GM03348 (cell line): ENCODE measurements around the gene RPS6KA2.
"Not testable (repeated sequence)": the region's sequence is repeated elsewhere in the genome, so short reads cannot be mapped to it uniquely, and the experiment has no call there.

ENCODE experiments used
- DNase-seq: peaks from one replicate; pipeline ENCODE4 v3.0.0; 2012; ENCODE audit warnings: low spot score

Gene RPS6KA2

DNA sequence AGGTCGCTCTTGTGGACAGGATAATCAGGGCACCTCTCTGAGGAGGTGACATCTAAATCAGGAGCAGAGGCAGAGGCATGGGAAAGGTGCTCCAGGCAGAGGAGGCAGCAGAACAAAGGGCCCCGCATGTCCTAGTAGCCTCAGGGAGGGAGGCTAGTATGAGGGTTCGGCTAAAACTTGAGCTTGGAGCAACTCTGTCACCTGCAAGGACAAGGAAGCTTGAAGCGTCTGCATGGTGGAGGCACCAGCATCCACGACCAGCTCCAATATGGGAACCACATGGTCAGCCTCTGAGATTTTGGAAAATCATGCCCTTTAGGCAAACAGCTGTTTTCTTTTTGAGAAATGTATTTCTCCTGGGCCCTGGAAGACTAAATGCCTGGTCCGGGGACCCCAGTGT lies 231.3 kb downstream of the RPS6KA2 start:
- DNase-seq, result no peak

DNA sequence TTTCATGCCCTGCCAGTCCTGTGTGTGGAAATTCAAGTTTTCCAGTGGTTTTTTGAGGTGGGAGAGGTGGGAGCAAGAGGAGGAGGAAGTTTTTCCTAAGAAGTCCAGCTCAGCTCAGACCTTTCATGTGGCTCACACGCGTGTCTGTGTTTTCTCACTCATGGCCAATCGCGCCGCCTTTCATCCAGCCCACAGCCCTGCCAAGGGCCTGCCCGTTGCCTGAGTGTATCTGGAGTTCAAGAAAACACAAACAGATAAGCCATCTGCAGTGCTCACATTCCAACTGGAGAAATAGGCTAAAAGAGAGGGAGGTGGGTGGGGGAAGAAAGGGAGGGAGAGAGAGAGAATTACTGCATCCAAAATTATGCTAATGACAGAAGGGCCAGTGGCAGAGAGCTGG lies 231.7 kb downstream of the RPS6KA2 start:
- no peak for DNase-seq

DNA sequence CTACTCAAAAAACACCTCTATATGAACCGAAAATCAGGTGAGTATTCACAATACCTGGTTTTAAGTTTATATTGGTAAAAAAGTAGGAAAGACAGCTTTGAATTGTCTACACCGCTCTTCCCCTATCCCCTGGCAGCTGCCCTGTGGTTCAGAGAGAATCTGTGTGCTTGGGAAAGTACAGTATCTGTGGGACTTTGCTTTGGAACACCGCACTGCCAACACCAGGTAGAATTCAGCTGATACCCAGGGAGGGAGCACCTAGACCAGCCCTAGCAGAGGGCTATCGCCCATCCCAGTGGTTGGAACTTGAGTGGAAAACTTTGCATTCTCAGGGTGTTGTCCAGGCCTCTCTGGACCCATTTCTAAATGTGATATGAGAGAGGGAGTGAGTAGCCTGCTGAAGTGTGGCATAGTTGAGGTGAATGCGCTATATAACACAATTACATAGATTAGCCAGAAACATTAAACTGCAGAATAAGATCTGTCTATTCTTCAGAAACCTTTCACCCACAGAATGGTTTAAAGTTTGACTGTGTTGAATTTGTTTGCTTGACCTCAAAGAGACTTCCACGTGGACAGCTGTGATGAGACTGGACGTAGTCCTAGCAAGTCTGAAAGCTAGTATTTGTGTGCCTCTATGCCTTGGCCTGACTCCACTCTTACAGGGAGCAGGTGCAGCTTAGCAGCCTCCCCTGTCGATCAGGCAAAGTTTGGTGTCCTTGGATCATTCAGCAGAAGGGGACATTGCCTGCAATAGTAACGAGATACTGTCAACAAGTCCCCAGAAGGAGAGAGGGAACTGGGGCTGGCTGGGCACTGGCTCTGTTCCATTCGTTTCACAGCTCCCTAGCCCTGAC lies 232.8 kb downstream of the RPS6KA2 start:
- no peak for DNase-seq

DNA sequence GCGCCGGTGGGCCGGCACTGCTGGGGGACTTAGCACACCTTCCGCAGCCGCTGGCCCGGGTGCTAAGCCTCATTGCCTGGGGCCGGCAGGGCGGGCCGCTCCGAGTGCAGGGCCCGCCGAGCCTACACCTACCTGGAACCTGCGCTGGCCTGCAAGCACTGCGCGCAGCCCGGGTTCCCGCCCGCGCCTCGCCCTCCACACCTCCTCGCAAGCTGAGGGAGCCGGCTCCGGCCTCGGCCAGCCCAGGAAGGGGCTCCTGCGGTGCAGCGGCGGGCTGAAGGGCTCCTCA lies 233.6 kb downstream of the RPS6KA2 start:
- DNase-seq, result no peak

- not testable (repeated sequence) for DNase-seq
These were observed 234.1 kb downstream of the RPS6KA2 start for GRCh38 chr6:166392755-166393534.

GRCh38 chr6:166389119-166389518 lies 237.9 kb downstream of the RPS6KA2 start:
- no peak for DNase-seq

GRCh38 chr6:166388290-166389004 lies 238.6 kb downstream of the RPS6KA2 start:
- DNase-seq, result no peak

- DNase-seq, result no peak
These were observed 239.3 kb downstream of the RPS6KA2 start for GRCh38 chr6:166387642-166388289.

DNA sequence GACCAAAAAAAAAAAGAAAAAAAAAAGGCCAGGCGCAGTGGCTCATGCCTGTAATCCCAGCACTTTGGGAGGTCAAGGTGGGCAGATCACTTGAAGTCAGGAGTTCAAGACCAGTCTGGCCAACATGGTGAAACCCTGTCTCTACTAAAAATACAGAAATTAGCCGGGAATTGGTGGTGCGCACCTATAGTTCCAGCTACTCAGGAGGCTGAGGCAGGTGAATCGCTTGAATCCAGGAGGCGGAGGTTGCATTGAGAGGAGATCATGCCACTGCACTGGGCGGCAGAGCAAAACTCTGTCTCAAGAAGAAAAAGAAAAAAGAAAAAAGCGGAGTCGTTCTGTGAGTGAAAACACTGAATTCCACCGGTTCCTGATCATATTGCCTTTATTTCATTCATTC lies 240.0 kb downstream of the RPS6KA2 start:
- DNase-seq, result not testable (repeated sequence)

GRCh38 chr6:166386111-166386510 lies 240.9 kb downstream of the RPS6KA2 start:
- no peak for DNase-seq

GRCh38 chr6:166383802-166384363 lies 243.2 kb downstream of the RPS6KA2 start:
- DNase-seq, result not testable (repeated sequence)

DNA sequence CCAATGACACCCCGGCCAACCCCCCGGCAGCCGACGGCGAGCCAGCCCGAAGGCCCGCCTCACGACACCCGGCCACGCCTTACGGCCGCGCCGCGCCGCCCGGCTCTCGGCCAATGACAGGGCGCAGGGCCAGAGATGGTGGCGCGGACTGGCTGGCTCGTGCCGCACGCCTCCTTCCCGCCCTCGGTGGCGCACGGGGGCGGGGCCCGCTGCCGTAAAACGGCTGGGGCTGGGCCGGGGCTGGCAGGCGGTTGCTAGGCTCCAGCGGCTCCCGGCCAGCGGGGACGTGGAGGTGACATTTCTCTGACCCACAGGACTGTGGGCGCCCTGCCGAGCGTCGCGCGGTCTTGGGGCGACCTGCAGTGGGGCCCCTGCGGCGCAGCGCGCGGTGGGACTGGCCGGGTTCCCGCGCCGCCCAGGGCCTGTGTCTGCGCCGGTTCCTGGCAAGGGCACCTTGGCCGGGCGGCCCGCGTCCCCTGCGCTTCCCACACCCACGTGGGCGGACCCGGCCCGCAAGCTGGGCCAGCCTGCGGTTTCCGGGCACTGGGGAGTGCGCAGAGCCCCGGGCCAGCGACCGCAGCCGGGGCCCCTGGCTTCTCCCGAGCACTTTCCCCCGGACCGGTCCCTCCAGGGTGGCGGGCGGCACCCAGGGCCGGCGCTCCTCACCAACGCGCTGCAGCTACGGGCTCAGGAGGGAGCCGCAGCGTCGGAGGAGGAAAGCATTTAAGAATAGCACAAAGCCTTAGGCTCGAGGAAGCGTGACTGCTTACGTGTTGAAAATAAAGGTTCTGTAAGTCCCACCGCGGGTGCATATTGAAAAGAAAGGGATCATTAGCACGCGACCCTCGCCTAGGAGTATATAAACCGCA lies 243.9 kb downstream of the RPS6KA2 start, which contains the start of gene MPC1:
Gene MPC1, minus strand, starts transcription at position 8 of the 869 bp plus-strand sequence. CDS start 64 bp downstream, outside the sequence.
- DNase-seq, result peak; percentile 99

DNA sequence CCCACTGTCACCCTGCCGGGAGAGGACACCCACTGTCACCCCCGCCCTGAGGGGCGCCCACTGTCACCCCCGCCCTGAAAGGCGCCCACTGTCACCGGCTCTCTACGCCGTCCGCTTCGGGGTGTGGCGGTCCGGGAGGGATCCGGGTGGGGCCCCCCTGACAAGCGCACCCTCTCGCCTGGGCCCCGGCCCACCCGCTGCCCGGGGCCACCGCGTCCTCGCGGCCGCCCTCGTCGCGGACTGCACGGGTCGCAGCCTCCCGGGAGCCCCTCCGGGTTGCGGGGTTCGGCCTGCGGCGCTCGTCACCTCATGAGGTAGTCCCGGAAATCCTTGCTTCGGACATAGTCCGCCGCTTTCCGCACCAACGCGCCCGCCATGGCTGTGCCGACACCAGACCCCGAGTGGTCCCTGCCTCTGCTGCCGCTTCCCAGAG lies 244.5 kb downstream of the RPS6KA2 start:
- DNase-seq, result no peak

- peak; percentile 78 for DNase-seq
These were observed 245.1 kb downstream of the RPS6KA2 start for GRCh38 chr6:166381733-166382499.

- DNase-seq, result no peak
These were observed 245.7 kb downstream of the RPS6KA2 start for GRCh38 chr6:166381381-166381732.

DNA sequence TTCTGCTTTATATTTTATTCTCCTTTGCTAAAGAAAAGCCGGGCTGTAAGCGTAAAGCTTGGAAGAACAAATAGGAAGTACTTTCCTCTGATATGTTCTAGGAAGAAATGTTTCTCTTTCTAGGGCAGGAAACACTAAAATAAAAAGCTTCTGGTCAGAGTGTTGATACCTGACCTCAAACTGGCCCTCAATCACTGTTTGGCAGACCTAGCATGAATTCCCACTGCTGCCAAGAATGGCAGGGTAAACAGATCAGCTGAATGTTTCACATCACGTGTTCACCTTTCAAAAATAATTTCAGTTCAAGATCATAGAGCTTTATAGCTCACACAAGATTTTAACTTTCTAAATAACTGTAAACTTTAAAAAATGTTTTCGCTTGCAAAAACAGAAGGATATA lies 247.3 kb downstream of the RPS6KA2 start:
- DNase-seq, result no peak

DNA sequence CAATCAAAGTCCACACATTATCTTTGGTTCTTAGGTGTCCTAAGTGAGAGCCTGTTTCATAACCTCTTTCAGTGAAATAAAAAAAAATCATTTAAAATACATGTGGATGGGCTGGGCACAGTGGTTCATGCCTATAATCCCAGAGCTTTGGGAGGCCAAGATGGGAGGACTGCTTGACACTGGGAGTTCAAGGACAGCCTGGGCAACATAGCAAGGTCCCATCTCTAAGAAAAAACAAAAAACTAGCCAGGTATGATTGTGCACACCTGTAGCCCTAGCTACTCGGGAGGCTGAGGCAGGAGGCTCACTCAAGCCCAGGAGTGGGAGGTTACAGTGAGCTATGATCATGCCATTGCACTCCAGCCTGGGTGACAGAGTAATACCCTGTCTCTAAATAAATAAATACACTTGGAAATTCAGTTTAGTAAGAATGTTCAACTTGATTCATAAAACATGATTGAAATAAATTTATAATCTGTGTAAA lies 247.9 kb downstream of the RPS6KA2 start:
- DNase-seq, result no peak

DNA sequence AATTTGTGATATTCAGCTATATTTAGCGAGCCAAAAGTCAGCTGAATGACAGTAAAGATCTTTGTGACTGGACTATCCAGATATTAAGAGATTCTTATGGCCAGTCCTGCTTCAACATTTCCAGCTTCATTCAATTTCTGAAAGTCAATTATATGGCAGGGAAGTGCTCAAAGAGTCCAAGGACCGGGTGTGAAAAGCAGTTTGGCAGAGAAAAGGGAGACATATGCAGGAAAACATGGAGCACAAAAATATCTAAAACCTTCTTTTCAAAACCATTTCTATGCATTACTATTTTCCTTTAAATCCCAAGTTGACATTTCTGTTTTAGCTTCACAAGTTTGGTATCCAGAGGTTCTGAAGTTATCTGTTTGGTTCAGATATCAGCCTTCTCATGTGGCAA lies 249.3 kb downstream of the RPS6KA2 start:
- no peak for DNase-seq

GRCh38 chr6:166375013-166375412 lies 252.0 kb downstream of the RPS6KA2 start:
- DNase-seq, result no peak

DNA sequence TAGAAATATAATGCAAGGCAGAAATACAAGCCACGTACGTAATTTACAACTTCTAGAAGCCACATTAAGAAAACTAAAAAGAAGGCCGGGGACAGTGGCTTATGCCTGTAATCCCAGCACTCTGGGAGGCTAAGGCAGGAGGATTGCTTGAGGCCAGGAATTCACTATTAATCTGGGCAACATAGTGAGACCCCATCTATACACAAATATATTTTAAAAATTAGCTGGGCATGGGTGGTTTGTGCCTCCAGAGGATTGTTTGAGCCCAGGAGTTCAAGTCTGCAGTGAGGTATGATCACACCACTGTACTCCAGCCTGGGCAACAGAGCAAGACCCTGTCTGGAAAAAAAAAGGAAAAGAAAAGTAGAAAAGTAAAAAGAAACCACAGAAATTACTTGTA lies 256.6 kb downstream of the RPS6KA2 start:
- DNase-seq, result no peak
